Urinary bladder (tissue), 4 donors: ENCODE data around the gene SPRYD3. TPM values are rescaled to one million over a fixed set of nuclear protein-coding genes. Genes with fewer than 3 reads are reported as not detected.

Experiments used
- DNase-seq: peaks from one replicate; pipeline ENCODE4 v3.0.0-alpha.2; 2015; ENCODE audit errors: extremely low spot score
- H3K27ac ChIP-seq: one replicate; pipeline ENCODE4 v1.5.1; 2013; ENCODE audit warnings: low read depth, mild to moderate bottlenecking, moderate library complexity
- H3K36me3 ChIP-seq: one replicate; pipeline ENCODE4 v1.6.1; 2013; ENCODE audit warnings: mild to moderate bottlenecking, moderate library complexity; ENCODE audit not compliant: insufficient read depth
- H3K4me1 ChIP-seq: one replicate; pipeline ENCODE4 v1.6.1; 2013; ENCODE audit warnings: mild to moderate bottlenecking, moderate library complexity; ENCODE audit not compliant: insufficient read depth
- H3K4me3 ChIP-seq: one replicate; pipeline ENCODE4 v1.5.1; 2013; ENCODE audit warnings: low read depth, low read length
- WGBS: extraction: QIAGEN DNeasy Blood & Tissue Kit; methylation state at CpG from one replicate; pipeline ENCODE4 v1.1.7; 2013; 5-methylcytosine and 5-hydroxymethylcytosine counted together
- polyA plus RNA-seq: library from polyadenylated mRNA; stranded (reverse); fragments of 200-250 nt; gene quantifications from one replicate; pipeline ENCODE4 v1.2.3, GENCODE V29; 2013
- total RNA-seq: library from RNA; depleted of rRNA; stranded (reverse); fragments of >200 nt; gene quantifications from one replicate; pipeline ENCODE4 v1.2.3, GENCODE V29; 2014
- donor health status: healthy with polysubstance abuse.
- donor health status: healthy.

The SPRYD3 gene
- total and polyA plus RNA-seq, 2 donors, result 9.0 to 66.3 TPM

- no peaks in the 10 kb centered on the region for H3K36me3 ChIP-seq
- no peak overlapping the region for H3K4me3 ChIP-seq
- DNase-seq, result no peak
- H3K27ac ChIP-seq, result no peak overlapping the region
- no peaks in the 10 kb centered on the region for H3K4me1 ChIP-seq
- 42% methylated on average over 7 of the region's 7 CpGs for WGBS
Observed at GRCh38 chr12:53107122-53107521, 27.9 kb upstream of the SPRYD3 start.

- H3K36me3 ChIP-seq, result no peaks in the 10 kb centered on the region
- H3K4me3 ChIP-seq, result no peak overlapping the region
- DNase-seq, result no peak
- WGBS, result 90% methylated on average over 7 of the region's 7 CpGs
- no peak overlapping the region for H3K27ac ChIP-seq
- H3K4me1 ChIP-seq, result no peaks in the 10 kb centered on the region
Observed at GRCh38 chr12:53105712-53106439, 26.7 kb upstream of the SPRYD3 start.

GRCh38 chr12:53105256-53105655 lies 26.1 kb upstream of the SPRYD3 start:
- DNase-seq, result no peak
- no peak overlapping the region for H3K4me3 ChIP-seq
- no peaks in the 10 kb centered on the region for H3K36me3 ChIP-seq
- no peak overlapping the region for H3K27ac ChIP-seq
- H3K4me1 ChIP-seq, result no peaks in the 10 kb centered on the region
- 94% methylated on average over 8 of the region's 8 CpGs for WGBS

GRCh38 chr12:53103860-53104305 lies 24.7 kb upstream of the SPRYD3 start:
- no peak overlapping the region for H3K27ac ChIP-seq
- H3K36me3 ChIP-seq, result no peaks in the 10 kb centered on the region
- WGBS, result 59% methylated on average over 3 of the region's 3 CpGs
- no peak for DNase-seq
- no peak overlapping the region for H3K4me3 ChIP-seq
- H3K4me1 ChIP-seq, result no peaks in the 10 kb centered on the region

DNA sequence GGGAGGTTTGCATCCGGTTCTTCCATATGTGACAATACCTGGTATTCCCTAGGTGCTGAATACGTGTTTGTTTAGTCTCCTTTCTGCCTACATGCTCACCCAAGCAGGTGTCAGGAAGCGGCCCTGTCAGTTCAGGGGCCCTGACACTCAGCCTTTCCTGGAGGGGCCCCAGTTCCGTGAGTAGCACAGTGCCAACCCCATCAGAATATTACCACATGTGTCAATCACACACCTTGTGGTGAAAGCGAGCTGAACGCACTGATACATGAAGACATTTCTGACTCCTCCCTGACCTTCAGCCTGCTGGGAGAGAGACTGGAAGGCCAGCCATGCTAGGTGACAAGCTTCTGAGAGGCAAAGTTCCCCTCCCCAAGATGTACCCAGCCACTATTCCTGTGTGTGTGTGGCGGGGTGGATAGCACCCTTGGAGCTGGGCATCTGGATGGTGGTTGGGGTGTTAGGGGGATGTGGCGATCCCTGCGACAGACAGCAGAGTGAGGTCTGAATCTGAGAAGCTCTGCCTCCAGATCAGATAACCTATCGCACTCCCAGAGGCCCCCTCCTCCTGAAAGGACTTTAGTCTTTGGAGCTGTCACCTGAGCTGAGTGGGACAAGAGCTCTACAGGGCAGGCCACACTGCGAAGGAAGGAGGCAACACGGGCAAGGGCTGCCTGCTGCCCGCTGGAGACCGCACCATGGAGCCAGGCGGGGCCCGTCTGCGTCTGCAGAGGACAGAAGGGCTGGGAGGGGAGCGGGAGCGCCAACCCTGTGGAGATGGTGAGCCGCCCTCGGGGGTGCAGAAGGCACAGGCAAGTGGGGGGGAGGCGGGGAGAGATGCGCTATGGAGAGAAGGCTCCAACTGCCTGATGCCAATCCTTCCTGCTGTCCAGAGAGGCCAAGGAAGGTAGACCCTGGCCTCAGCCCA lies 24.0 kb upstream of the SPRYD3 start, which contains the start of gene SOAT2:
Gene SOAT2 (plus strand): TSS at position 604 of the 925 bp plus-strand sequence. CDS start 92 bp downstream, at position 696.
- Histone ChIP-seq H3K4me1 (no peaks in the 10 kb centered on the region), H3K36me3 (no peaks in the 10 kb centered on the region), H3K27ac (no peak within 1 kb of the TSS), H3K4me3 (no peak within 1 kb of the TSS)
- WGBS, result 82% methylated on average over 23 of the region's 23 CpGs
- DNase-seq, result no peak

- no peak overlapping the region for H3K4me3 ChIP-seq
- DNase-seq, result no peak
- 88% methylated on average over 12 of the region's 12 CpGs for WGBS
- H3K4me1 ChIP-seq, result no peaks in the 10 kb centered on the region
- H3K27ac ChIP-seq, result no peak overlapping the region
- H3K36me3 ChIP-seq, result no peaks in the 10 kb centered on the region
Observed at GRCh38 chr12:53101931-53102781, 23.0 kb upstream of the SPRYD3 start.

- Histone ChIP-seq H3K36me3 (no peaks in the 10 kb centered on the region), H3K4me1 (no peaks in the 10 kb centered on the region), H3K27ac (no peak overlapping the region), H3K4me3 (no peak overlapping the region)
- no peak for DNase-seq
- 85% methylated on average over 7 of the region's 7 CpGs for WGBS
Observed at GRCh38 chr12:53101266-53101665, 22.1 kb upstream of the SPRYD3 start.

DNA sequence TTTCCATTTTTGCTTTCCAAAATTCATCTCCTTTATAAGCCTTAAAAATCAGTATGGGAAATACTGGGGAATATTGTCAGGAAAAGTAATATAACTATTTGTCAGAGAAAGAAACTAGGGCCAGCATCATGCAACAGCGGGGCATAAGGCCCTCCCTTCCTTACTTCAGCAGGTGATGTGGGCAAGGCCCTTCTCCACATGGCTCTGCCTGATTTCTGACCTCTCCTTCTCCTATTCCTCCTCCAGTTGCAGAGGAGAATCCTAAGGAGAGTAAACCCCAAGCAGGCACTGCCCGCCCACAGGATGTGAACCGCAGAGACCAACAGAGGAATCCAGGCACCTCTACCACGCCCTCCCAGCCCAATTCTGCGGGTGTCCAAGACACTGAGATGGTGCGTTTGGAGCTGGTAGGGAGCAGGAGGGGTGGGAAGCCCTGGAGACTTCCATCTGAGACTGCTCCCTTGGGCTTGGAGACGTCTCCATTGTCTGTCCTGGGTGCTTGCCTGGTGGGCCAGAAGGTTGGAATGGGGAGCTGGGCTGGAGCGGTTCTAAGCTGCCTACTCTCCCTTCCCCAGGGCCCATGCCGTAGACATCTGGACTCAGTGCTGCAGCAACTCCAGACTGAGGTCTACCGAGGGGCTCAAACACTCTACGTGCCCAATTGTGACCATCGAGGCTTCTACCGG lies 21.4 kb upstream of the SPRYD3 start:
- WGBS, result 88% methylated on average over 13 of the region's 13 CpGs
- Histone ChIP-seq H3K36me3 (no peaks in the 10 kb centered on the region), H3K27ac (no peak overlapping the region), H3K4me3 (no peak overlapping the region), H3K4me1 (no peaks in the 10 kb centered on the region)
- DNase-seq, result no peak

DNA sequence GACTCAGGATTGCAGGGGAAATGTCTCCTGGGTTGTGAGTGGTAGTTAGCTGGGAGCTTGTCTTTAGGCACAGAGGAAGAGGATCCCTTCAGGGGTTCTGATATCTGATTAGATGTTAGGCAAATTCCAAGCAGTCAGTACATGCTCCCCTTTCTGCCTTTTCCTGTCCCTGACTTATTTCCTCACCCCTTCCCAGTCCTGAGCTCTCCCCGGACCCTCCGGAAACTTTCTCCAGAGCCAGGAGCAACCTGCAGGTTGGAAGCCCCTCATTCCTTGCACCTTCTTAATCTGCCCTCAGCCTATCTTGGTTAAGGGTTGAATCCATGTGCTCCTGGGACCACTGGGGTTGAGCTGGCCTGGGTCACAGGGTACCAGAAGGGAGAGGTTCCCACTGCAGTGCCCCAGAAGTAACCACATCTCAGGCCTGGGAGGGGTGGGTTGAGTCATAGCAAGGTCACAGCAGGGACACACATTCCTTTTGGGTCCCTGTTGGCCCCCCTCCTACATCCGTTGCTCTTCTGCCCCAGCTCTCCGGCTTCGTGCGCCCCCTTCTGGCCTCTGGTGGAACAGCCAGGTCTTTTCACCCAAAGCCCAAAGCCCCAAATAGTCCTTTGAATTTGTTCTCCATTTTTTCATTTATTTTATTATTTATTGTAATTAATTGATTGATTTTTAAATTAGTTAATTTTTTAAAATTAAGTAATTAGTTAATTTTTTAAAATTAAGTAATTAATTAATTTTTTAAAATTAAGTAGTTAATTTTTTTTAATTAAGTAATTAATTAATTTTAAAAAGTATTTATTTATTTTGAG lies 20.1 kb upstream of the SPRYD3 start:
- Histone ChIP-seq H3K4me1 (no peaks in the 10 kb centered on the region), H3K36me3 (no peaks in the 10 kb centered on the region), H3K27ac (peak overlapping the region; percentile 69), H3K4me3 (peak overlapping the region; percentile 5)
- WGBS, result 15% methylated on average over 6 of the region's 6 CpGs
- peak; percentile 76 for DNase-seq

DNA sequence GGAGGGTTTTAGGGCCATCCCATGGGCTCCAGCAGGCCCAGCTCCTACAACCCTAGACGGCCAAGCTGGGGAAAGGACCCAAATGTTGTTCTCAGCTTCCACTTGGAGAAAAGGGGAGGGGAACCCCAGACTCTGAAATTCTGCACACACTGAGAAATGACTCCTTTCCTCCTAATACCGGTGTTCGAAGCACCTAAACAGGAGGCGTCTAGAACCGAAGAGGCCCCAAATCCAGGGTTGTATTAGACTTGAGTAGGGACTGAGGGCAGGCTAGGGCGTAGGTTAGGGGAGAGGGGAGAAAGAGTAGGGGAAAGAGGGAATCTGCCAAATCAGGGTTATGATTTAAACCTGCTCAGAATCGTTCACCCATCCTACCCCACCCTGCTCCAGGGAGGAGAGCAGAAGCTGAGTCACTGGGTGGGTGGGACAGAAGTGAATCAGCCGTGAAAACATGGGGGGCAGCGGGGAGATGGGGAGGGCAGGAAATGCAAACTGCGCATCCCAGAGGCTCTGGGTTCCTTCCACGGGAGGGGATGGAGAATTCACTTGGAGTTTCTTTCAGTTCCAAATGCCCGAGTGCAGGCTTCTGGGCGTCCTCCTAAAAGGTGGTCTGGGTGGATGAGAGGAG lies 19.3 kb upstream of the SPRYD3 start:
- H3K27ac ChIP-seq, result peak overlapping the region; percentile 84
- peak overlapping the region; percentile 55 for H3K4me3 ChIP-seq
- H3K4me1 ChIP-seq, result no peaks in the 10 kb centered on the region
- no peaks in the 10 kb centered on the region for H3K36me3 ChIP-seq
- 38% methylated on average over 13 of the region's 13 CpGs for WGBS
- no peak for DNase-seq

- peak within 1 kb of the TSS; percentile 55 for H3K4me3 ChIP-seq
- H3K4me1 ChIP-seq, result no peaks in the 10 kb centered on the region
- 2% methylated on average over 51 of the region's 51 CpGs for WGBS
- no peak for DNase-seq
- no peaks in the 10 kb centered on the region for H3K36me3 ChIP-seq
- peak within 1 kb of the TSS; percentile 84 for H3K27ac ChIP-seq
Observed at GRCh38 chr12:53097564-53098353, 18.6 kb upstream of the SPRYD3 start, which contains the start of gene IGFBP6. Gene IGFBP6, plus strand, starts transcription at chr12:53097667. Its CDS starts 51 bp downstream, at chr12:53097718.
